Measurements from ENCODE around the gene SMIM41. TPM values are rescaled to one million over a fixed set of nuclear protein-coding genes. Genes with fewer than 3 reads are reported as not detected.
"Not testable (repeated sequence)": the region's sequence is repeated elsewhere in the genome, so short reads cannot be mapped to it uniquely, and the experiment has no call there.

Gene SMIM41
- polyA plus RNA-seq, 3 donors = not detected

- WGBS (ENCODE audit: insufficient coverage) = 81% methylated on average over 5 of the region's 21 CpGs
- Mint-ChIP-seq H3K4me1 (no peaks in the 10 kb centered on the region), H3K9me3 (peaks cover 0 to 3% (median 0%) of the 10 kb centered on the region in 7 donors), H3K4me3 (no peak overlapping the region), H3K36me3 (no peaks in the 10 kb centered on the region), H3K27ac (no peak overlapping the region), H3K27me3 (ENCODE audit: low read depth in 3 of 3) (peaks cover 16 to 23% (median 17%) of the 10 kb centered on the region in 3 donors)
- H3K9me3 ChIP-seq (replicated peaks in 1 of 2; ENCODE audit: control insufficient read depth in 1 of 2, insufficient read depth in 1 of 2, low read length in 2 of 2) = no peaks in the 10 kb centered on the region
- H2AFZ ChIP-seq (ENCODE audit: insufficient read depth, low read depth, low read length, poor library complexity, severe bottlenecking) = no peak overlapping the region
- TF ChIP-seq, protein P1, sequence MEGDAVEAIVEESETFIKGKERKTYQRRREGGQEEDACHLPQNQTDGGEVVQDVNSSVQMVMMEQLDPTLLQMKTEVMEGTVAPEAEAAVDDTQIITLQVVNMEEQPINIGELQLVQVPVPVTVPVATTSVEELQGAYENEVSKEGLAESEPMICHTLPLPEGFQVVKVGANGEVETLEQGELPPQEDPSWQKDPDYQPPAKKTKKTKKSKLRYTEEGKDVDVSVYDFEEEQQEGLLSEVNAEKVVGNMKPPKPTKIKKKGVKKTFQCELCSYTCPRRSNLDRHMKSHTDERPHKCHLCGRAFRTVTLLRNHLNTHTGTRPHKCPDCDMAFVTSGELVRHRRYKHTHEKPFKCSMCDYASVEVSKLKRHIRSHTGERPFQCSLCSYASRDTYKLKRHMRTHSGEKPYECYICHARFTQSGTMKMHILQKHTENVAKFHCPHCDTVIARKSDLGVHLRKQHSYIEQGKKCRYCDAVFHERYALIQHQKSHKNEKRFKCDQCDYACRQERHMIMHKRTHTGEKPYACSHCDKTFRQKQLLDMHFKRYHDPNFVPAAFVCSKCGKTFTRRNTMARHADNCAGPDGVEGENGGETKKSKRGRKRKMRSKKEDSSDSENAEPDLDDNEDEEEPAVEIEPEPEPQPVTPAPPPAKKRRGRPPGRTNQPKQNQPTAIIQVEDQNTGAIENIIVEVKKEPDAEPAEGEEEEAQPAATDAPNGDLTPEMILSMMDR (IDR thresholded peaks at IDR 0.05) = no peak
- H3K9ac ChIP-seq (ENCODE audit: insufficient read depth, low read length, poor library complexity, severe bottlenecking) = no peak overlapping the region
- H3K4me3 ChIP-seq (replicated peaks in 1 of 3; ENCODE audit: low read depth in 2 of 3, low read length in 3 of 3) = no peak overlapping the region
- H4K20me1 ChIP-seq (ENCODE audit: insufficient read depth, low read length) = no peaks in the 10 kb centered on the region
- H3K4me2 ChIP-seq (replicated peaks; ENCODE audit: extremely low read depth, low read length, poor library complexity, severe bottlenecking) = no peak overlapping the region
- no peaks in the 10 kb centered on the region for H3K79me2 ChIP-seq (ENCODE audit: insufficient read depth, low read length)
- intact Hi-C loops (cut with micrococcal nuclease) = no loop called here
- no peak for DNase-seq
- no peak overlapping the region for H3K27ac ChIP-seq (ENCODE audit: low read depth in 1 of 2, low read length in 2 of 2)
- no peaks in the 10 kb centered on the region for H3K4me1 ChIP-seq (ENCODE audit: control insufficient read depth in 1 of 2, insufficient read depth in 2 of 2, low read length in 2 of 2)
- peaks cover 0 to 6% of the 10 kb centered on the region in 2 donors for H3K27me3 ChIP-seq (ENCODE audit: control insufficient read depth in 2 of 2, insufficient read depth in 2 of 2, low read length in 2 of 2)
- H3K36me3 ChIP-seq (replicated peaks in 1 of 2; ENCODE audit: control insufficient read depth in 1 of 2, insufficient read depth in 2 of 2, low read length in 2 of 2) = no peaks in the 10 kb centered on the region
These were observed 17.7 kb downstream of the SMIM41 start for GRCh38 chr12:52097045-52097666.

GRCh38 chr12:52104431-52105089, 25.1 kb downstream of the SMIM41 start:
- DNase-seq; H3K9me3 ChIP-seq (replicated peaks in 1 of 2; ENCODE audit: control insufficient read depth in 1 of 2, insufficient read depth in 1 of 2, low read length in 2 of 2); H2AFZ ChIP-seq (ENCODE audit: insufficient read depth, low read depth, low read length, poor library complexity, severe bottlenecking); intact Hi-C loops (cut with micrococcal nuclease); H3K4me1 ChIP-seq (ENCODE audit: control insufficient read depth in 1 of 2, insufficient read depth in 2 of 2, low read length in 2 of 2); H3K27me3 ChIP-seq (ENCODE audit: control insufficient read depth in 2 of 2, insufficient read depth in 2 of 2, low read length in 2 of 2); H4K20me1 ChIP-seq (ENCODE audit: insufficient read depth, low read length); H3K4me3 ChIP-seq (replicated peaks in 1 of 3; ENCODE audit: low read depth in 2 of 3, low read length in 3 of 3); H3K9ac ChIP-seq (ENCODE audit: insufficient read depth, low read length, poor library complexity, severe bottlenecking); H3K36me3 Mint-ChIP-seq; H3K27ac ChIP-seq (ENCODE audit: low read depth in 1 of 2, low read length in 2 of 2); H3K4me2 ChIP-seq (replicated peaks; ENCODE audit: extremely low read depth, low read length, poor library complexity, severe bottlenecking); H3K9me3 Mint-ChIP-seq; H3K79me2 ChIP-seq (ENCODE audit: insufficient read depth, low read length); H3K36me3 ChIP-seq (replicated peaks in 1 of 2; ENCODE audit: control insufficient read depth in 1 of 2, insufficient read depth in 2 of 2, low read length in 2 of 2): not testable (repeated sequence)
- peak overlapping the region in 1 of 2 donors; percentile 7 for H3K4me3 Mint-ChIP-seq
- peaks cover 22 to 34% (median 25%) of the 10 kb centered on the region in 3 donors for H3K27me3 Mint-ChIP-seq (ENCODE audit: low read depth in 3 of 3)
- WGBS (ENCODE audit: insufficient coverage) = 60% methylated on average over 4 of the region's 10 CpGs
- peaks cover 11% of the 10 kb centered on the region for H3K4me1 Mint-ChIP-seq
- H3K27ac Mint-ChIP-seq = peak overlapping the region in 3 of 7 donors; percentile 26 to 60 (median 37)

DNA sequence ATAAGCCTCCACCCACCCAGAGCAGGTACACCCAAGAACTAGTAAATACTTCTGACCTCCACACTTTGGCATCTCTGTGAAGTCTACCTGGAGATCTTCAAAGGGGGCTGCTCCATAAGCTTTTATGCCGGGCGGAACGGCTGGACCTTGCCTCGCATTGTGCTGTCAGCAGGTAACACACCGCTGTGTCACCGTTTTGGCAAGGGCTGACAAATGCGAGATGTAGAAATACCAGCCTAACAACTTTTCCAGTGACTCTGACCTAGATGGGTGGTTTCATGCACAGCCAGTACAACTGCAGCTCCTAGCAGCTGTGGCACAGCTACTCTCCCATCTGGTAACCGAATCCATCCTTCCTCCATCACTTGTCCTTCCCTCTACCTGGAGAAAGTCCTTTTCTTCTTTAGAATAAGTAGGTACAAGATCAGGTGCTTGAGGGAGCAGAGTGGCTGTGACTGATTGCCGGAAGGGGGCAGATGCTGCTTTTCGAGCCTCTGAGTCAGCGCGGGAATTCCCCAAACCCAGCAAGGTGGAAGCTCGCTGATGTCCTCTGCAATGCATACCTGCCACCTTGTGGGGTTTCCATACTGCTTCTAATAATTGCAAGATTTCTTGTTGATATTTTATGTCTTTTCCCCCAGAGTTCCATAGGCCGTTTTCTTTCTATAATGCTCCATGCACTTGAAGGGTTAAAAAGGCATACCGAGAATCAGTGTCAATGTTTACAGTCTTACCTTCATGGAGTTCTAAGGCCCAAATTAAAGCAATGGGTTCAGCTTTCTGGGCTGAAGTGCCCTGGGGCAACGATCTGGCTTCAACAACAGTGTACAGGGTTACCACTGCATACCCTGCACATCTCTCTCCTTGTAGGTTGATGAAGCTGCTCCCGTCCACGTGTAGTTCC, 37.0 kb downstream of the SMIM41 start:
- Mint-ChIP-seq H3K4me1 (peaks cover 37% of the 10 kb centered on the region), H3K27ac (peak overlapping the region in 5 of 7 donors; percentile 14 to 70 (median 42)), H3K4me3 (peak overlapping the region in 1 of 2 donors; percentile 12), H3K27me3 (ENCODE audit: low read depth in 3 of 3) (peaks cover 5 to 19% (median 8%) of the 10 kb centered on the region in 3 donors)
- H3K36me3 ChIP-seq (replicated peaks in 1 of 2; ENCODE audit: control insufficient read depth in 1 of 2, insufficient read depth in 2 of 2, low read length in 2 of 2); intact Hi-C loops (cut with micrococcal nuclease); H3K4me2 ChIP-seq (replicated peaks; ENCODE audit: extremely low read depth, low read length, poor library complexity, severe bottlenecking); H3K27ac ChIP-seq (ENCODE audit: low read depth in 1 of 2, low read length in 2 of 2); H2AFZ ChIP-seq (ENCODE audit: insufficient read depth, low read depth, low read length, poor library complexity, severe bottlenecking); H3K9me3 Mint-ChIP-seq; H3K4me3 ChIP-seq (replicated peaks in 1 of 3; ENCODE audit: low read depth in 2 of 3, low read length in 3 of 3); H3K9ac ChIP-seq (ENCODE audit: insufficient read depth, low read length, poor library complexity, severe bottlenecking); H4K20me1 ChIP-seq (ENCODE audit: insufficient read depth, low read length); H3K27me3 ChIP-seq (ENCODE audit: control insufficient read depth in 2 of 2, insufficient read depth in 2 of 2, low read length in 2 of 2); H3K36me3 Mint-ChIP-seq; H3K79me2 ChIP-seq (ENCODE audit: insufficient read depth, low read length); H3K9me3 ChIP-seq (replicated peaks in 1 of 2; ENCODE audit: control insufficient read depth in 1 of 2, insufficient read depth in 1 of 2, low read length in 2 of 2): not testable (repeated sequence)
- peak in 1 of 3 donors; percentile 28 for DNase-seq
- 87% methylated on average over 9 of the region's 18 CpGs for WGBS (ENCODE audit: insufficient coverage)
- peaks cover 28 to 36% of the 10 kb centered on the region in 2 donors for H3K4me1 ChIP-seq (ENCODE audit: control insufficient read depth in 1 of 2, insufficient read depth in 2 of 2, low read length in 2 of 2)

Data from CD14-positive monocyte (primary cell).